C4-2B (cell line): Measurements from ENCODE around the gene RNF20.

ENCODE experiments used
- ZFX ChIP-seq: fragments of 450-650 bp; IDR thresholded peaks from 2 replicates; pipeline ENCODE4 v1.6.1; 2017
- TF ChIP-seq, protein P1 (sequence below): fragments of 450-650 bp; conservative IDR thresholded peaks from 2 replicates; pipeline ENCODE4 v1.5.1; 2017; ENCODE audit warnings: mild to moderate bottlenecking

GRCh38 chr9:101578378-101578777 lies 44.7 kb downstream of the RNF20 start:
- TF ChIP-seq, protein P1, sequence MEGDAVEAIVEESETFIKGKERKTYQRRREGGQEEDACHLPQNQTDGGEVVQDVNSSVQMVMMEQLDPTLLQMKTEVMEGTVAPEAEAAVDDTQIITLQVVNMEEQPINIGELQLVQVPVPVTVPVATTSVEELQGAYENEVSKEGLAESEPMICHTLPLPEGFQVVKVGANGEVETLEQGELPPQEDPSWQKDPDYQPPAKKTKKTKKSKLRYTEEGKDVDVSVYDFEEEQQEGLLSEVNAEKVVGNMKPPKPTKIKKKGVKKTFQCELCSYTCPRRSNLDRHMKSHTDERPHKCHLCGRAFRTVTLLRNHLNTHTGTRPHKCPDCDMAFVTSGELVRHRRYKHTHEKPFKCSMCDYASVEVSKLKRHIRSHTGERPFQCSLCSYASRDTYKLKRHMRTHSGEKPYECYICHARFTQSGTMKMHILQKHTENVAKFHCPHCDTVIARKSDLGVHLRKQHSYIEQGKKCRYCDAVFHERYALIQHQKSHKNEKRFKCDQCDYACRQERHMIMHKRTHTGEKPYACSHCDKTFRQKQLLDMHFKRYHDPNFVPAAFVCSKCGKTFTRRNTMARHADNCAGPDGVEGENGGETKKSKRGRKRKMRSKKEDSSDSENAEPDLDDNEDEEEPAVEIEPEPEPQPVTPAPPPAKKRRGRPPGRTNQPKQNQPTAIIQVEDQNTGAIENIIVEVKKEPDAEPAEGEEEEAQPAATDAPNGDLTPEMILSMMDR: no peak
- TF ChIP-seq ZFX: no peak
